ENCODE measurements around the gene LGMN.

DNA sequence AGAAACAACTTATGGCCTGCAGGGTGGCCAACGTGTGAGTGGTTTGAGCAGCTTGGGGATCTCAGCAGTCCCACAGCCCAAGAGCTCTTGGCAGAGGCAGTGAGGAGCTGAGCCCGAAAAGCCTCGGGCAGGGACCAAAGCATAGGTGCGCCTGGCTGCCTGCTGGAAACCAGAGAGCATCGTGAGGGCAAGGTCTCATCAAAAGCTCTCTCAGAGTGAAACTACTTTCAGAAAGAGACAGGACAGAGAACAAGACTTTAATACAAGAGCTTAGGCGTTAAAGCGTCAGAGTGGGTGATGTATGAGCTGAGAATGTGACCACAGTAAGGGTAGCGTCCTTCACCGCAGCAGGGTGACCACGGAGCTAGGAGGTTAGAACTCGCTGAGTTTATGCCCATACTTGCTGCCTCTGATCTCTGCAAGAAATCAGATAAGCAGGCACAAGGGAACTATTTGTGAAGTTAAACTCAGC lies 30.8 kb downstream of the LGMN start:
- TF ChIP-seq, protein P1, sequence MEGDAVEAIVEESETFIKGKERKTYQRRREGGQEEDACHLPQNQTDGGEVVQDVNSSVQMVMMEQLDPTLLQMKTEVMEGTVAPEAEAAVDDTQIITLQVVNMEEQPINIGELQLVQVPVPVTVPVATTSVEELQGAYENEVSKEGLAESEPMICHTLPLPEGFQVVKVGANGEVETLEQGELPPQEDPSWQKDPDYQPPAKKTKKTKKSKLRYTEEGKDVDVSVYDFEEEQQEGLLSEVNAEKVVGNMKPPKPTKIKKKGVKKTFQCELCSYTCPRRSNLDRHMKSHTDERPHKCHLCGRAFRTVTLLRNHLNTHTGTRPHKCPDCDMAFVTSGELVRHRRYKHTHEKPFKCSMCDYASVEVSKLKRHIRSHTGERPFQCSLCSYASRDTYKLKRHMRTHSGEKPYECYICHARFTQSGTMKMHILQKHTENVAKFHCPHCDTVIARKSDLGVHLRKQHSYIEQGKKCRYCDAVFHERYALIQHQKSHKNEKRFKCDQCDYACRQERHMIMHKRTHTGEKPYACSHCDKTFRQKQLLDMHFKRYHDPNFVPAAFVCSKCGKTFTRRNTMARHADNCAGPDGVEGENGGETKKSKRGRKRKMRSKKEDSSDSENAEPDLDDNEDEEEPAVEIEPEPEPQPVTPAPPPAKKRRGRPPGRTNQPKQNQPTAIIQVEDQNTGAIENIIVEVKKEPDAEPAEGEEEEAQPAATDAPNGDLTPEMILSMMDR (IDR thresholded peaks at IDR 0.05; ENCODE audit: insufficient read depth, low read length) = no peak
- no peak for TF ChIP-seq POLR2AphosphoS5 (IDR thresholded peaks at IDR 0.05; ENCODE audit: low read depth)
- no peak for TF ChIP-seq GABPA (IDR thresholded peaks at IDR 0.05; ENCODE audit: low read depth)
- TF ChIP-seq, protein P2, sequence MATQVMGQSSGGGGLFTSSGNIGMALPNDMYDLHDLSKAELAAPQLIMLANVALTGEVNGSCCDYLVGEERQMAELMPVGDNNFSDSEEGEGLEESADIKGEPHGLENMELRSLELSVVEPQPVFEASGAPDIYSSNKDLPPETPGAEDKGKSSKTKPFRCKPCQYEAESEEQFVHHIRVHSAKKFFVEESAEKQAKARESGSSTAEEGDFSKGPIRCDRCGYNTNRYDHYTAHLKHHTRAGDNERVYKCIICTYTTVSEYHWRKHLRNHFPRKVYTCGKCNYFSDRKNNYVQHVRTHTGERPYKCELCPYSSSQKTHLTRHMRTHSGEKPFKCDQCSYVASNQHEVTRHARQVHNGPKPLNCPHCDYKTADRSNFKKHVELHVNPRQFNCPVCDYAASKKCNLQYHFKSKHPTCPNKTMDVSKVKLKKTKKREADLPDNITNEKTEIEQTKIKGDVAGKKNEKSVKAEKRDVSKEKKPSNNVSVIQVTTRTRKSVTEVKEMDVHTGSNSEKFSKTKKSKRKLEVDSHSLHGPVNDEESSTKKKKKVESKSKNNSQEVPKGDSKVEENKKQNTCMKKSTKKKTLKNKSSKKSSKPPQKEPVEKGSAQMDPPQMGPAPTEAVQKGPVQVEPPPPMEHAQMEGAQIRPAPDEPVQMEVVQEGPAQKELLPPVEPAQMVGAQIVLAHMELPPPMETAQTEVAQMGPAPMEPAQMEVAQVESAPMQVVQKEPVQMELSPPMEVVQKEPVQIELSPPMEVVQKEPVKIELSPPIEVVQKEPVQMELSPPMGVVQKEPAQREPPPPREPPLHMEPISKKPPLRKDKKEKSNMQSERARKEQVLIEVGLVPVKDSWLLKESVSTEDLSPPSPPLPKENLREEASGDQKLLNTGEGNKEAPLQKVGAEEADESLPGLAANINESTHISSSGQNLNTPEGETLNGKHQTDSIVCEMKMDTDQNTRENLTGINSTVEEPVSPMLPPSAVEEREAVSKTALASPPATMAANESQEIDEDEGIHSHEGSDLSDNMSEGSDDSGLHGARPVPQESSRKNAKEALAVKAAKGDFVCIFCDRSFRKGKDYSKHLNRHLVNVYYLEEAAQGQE (IDR thresholded peaks at IDR 0.05; ENCODE audit: insufficient replicate concordance, low read depth) = no peak
